HEK293T (cell line): ENCODE measurements around the gene HAUS3.

Experiments used
- CTCF ChIA-PET: fragments of 350-600 bp; formaldehyde crosslinking; extraction: SDS; loops from one replicate; lab custom pipeline; 2021; ENCODE audit warnings: antibody characterized with exemption, inconsistent platforms; lab: Yijun Ruan, JAX
- POLR2A ChIA-PET: fragments of 350-600 bp; formaldehyde crosslinking; extraction: SDS; loops from one replicate; lab custom pipeline; 2020; ENCODE audit warnings: antibody characterized with exemption, inconsistent platforms; lab: Yijun Ruan, JAX
- DNase-seq: peaks from one replicate; pipeline ENCODE4 v3.0.0; 2012; ENCODE audit warnings: mixed read lengths; ENCODE audit errors: extremely low spot score
- ARNT ChIP-seq: fragments of 450-650 bp; IDR thresholded peaks from 2 replicates; pipeline ENCODE4 v1.6.1; 2017; ENCODE audit warnings: mild to moderate bottlenecking
- BHLHE40 ChIP-seq: fragments of 450-650 bp; IDR thresholded peaks from 2 replicates; pipeline ENCODE4 v1.6.1; 2016; ENCODE audit warnings: mild to moderate bottlenecking, moderate library complexity, borderline replicate concordance
- CTBP1 ChIP-seq: fragments of 450-650 bp; IDR thresholded peaks from 2 replicates; pipeline ENCODE4 v1.6.1; 2016; ENCODE audit warnings: borderline replicate concordance
- ELF4 ChIP-seq: fragments of 450-650 bp; IDR thresholded peaks from 2 replicates; pipeline ENCODE4 v1.6.1; 2017; ENCODE audit warnings: antibody characterized with exemption
- FOXA1 ChIP-seq: fragments of 450-650 bp; IDR thresholded peaks from 2 replicates; pipeline ENCODE4 v1.6.1; 2016; ENCODE audit warnings: mild to moderate bottlenecking
- FOXK2 ChIP-seq: fragments of 450-650 bp; IDR thresholded peaks from 2 replicates; pipeline ENCODE4 v1.6.1; 2016; ENCODE audit warnings: mild to moderate bottlenecking
- FOXM1 ChIP-seq: fragments of 450-650 bp; IDR thresholded peaks from 2 replicates; pipeline ENCODE4 v1.6.1; 2017; ENCODE audit warnings: mild to moderate bottlenecking, borderline replicate concordance
- HDGF ChIP-seq: fragments of 450-650 bp; IDR thresholded peaks from 2 replicates; pipeline ENCODE4 v1.6.1; 2017; ENCODE audit warnings: antibody characterized with exemption, borderline replicate concordance
- L3MBTL2 ChIP-seq: fragments of 450-650 bp; conservative IDR thresholded peaks from 2 replicates; pipeline ENCODE4 v1.6.1; 2016; ENCODE audit warnings: mild to moderate bottlenecking
- LEF1 ChIP-seq: fragments of 450-650 bp; IDR thresholded peaks from 2 replicates; pipeline ENCODE4 v1.6.1; 2017; ENCODE audit warnings: mild to moderate bottlenecking, borderline replicate concordance
- NFRKB ChIP-seq: fragments of 450-650 bp; IDR thresholded peaks from 2 replicates; pipeline ENCODE4 v1.6.1; 2016; ENCODE audit warnings: mild to moderate bottlenecking, moderate library complexity
- SP1 ChIP-seq: fragments of 450-650 bp; IDR thresholded peaks from 2 replicates; pipeline ENCODE4 v1.6.1; 2017
- SUZ12 ChIP-seq: fragments of 450-650 bp; IDR thresholded peaks from 2 replicates; pipeline ENCODE4 v1.6.1; 2016; ENCODE audit warnings: mild to moderate bottlenecking
- TARDBP ChIP-seq: fragments of 450-650 bp; IDR thresholded peaks from 2 replicates; pipeline ENCODE4 v1.6.1; 2016
- ZNF384 ChIP-seq: fragments of 450-650 bp; IDR thresholded peaks from 2 replicates; pipeline ENCODE4 v1.6.1; 2016
- TF ChIP-seq, protein P1 (sequence below): fragments of 450-650 bp; IDR thresholded peaks from 2 replicates; pipeline ENCODE4 v1.6.1; 2016

Gene HAUS3, protein sequence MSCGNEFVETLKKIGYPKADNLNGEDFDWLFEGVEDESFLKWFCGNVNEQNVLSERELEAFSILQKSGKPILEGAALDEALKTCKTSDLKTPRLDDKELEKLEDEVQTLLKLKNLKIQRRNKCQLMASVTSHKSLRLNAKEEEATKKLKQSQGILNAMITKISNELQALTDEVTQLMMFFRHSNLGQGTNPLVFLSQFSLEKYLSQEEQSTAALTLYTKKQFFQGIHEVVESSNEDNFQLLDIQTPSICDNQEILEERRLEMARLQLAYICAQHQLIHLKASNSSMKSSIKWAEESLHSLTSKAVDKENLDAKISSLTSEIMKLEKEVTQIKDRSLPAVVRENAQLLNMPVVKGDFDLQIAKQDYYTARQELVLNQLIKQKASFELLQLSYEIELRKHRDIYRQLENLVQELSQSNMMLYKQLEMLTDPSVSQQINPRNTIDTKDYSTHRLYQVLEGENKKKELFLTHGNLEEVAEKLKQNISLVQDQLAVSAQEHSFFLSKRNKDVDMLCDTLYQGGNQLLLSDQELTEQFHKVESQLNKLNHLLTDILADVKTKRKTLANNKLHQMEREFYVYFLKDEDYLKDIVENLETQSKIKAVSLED

DNA sequence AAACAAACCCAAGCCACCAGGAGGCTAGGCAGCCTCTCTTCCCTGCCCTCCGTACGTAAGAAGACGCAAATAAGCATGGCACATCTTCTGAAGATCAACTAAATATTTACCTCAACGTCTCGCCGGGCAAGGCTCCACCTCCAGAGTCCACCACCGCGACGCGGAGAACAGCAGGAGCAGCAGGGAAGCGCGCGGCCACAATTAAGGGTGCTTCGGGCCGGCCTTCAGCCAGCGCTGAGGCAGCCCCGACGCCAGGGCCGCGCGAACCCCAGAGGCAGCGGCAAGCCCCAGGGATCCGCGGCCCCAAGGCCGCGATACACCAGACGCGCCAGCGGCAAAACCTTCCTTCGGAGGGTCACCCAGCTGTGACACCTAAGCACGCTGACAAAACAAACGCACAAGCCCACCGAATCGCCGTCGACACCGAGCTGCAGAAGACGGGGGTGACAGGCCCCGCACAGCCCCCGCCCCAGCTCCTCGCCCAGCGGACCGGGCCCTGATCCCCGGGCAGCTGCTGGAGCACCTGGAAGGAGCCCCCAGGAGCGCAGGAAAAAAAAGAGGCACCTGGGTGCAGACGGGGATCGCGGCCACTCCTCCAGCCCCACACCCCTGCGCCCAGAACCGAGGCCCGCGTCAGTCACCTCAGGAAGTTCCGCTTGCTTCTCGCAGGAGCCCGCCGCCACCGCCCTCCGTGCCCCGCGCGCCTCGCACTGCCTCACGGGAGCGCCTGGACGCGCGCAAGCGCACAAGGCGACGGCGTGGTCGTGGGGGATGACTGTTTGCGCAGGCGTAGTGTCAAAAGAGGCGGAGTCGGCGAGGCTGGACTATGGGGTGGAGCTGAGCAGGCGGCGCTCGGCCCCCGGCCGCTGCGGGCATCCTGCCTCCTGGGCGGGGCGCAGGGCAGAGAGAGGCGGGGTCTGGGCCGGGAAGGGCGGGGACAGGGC lies at the start of gene HAUS3, which contains the start of gene POLN:
Gene HAUS3, minus strand, starts transcription at position 712 of the 944 bp plus-strand sequence. CDS start 1,175 bp downstream, outside the sequence.
Gene POLN, minus strand, starts transcription at position 712 of the 944 bp plus-strand sequence. CDS start 12,890 bp downstream, outside the sequence.
- ChIA-PET CTCF (interaction anchor here (1.1 to 1.2 kb wide), 2 partner anchors 22 to 179 kb away, joined by 3 read pairs; no protein-coding TSS in a partner anchor), POLR2A (interaction anchor here (0.5 to 1.7 kb wide), 14 partner anchors 9 to 722 kb away, joined by 3 to 9 read pairs (median 3); partner anchors contain the start of genes GRK4, MXD4, NOP14 and RNF4)
- TF ChIP-seq L3MBTL2 (peak; percentile 44; the same call in 1 of the 2 replicates), LEF1 (no peak), SP1 (no peak)
- TF ChIP-seq, protein P1, sequence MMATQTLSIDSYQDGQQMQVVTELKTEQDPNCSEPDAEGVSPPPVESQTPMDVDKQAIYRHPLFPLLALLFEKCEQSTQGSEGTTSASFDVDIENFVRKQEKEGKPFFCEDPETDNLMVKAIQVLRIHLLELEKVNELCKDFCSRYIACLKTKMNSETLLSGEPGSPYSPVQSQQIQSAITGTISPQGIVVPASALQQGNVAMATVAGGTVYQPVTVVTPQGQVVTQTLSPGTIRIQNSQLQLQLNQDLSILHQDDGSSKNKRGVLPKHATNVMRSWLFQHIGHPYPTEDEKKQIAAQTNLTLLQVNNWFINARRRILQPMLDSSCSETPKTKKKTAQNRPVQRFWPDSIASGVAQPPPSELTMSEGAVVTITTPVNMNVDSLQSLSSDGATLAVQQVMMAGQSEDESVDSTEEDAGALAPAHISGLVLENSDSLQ, result peak; percentile 78
- DNase-seq, result peak; percentile 100

DNA sequence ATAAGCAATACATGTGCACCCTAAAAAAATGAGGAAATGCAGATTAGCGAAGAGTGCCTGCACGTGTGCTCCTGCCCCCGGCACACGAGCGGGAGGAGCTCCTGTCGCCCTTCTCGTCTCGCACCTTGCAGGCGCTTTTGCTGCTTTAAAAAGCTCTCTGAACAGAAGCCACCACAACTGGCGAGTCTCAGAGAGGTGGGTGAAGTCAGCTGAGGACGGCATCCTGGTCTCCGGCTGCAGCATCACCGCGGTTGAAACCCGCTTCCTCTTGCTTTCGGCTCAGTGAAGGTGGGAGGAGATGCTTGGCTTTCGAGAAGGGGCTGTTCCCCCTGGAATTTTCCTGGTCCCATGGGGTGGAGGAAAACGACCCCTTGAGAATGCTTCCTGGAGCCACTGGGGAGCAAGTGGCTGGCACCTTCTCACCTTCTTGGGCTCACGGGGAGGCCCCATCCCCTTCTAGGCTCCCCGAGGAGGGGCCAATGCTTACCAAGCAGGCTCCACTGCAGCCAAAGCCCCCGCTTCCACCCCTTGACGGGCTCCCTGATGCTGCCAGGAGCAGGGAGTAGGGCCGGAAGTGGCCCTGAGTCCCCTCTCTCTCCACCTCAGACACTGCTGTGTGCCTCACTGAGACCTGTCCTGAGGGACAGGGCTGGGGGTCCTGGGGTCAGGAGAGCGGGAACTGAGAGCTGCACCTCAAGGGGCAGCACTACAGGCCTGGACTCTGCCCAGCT lies 49.2 kb upstream of the HAUS3 start:
- ChIA-PET CTCF (no interaction called here), POLR2A (no interaction called here)
- DNase-seq, result no peak
- no peak for TF ChIP-seq CTBP1
- TF ChIP-seq SP1, result no peak
- TF ChIP-seq FOXK2, result no peak
- TF ChIP-seq ELF4, result no peak

DNA sequence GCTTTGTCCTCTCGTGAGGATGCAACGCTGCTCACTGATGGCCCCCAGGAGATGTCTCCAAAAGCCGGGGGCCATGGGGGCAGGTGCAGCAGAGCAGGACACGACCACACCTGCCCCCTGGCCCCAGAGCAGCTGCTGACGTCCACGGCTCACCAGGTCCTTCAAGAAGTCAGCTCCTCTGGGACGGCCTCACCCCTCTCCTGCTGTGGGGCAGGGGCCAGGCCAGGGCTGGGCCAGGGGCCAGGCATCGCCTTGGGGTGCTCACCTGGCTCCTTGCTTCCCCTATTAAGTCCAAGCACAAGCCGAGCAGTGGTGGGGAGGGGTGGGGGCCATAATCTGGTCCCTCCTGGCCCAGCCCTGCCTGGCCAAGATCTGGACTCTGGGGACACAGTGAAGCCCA lies 48.6 kb upstream of the HAUS3 start:
- DNase-seq, result no peak
- TF ChIP-seq SUZ12, result no peak
- no peak for TF ChIP-seq SP1
- no peak for TF ChIP-seq ARNT
- TF ChIP-seq TARDBP, result no peak
- TF ChIP-seq FOXM1, result no peak
- no peak for TF ChIP-seq NFRKB
- no peak for TF ChIP-seq BHLHE40
- no peak for TF ChIP-seq ZNF384
- TF ChIP-seq CTBP1, result no peak
- no peak for TF ChIP-seq FOXK2
- TF ChIP-seq L3MBTL2, result no peak
- no peak for TF ChIP-seq HDGF
- TF ChIP-seq ELF4, result no peak
- TF ChIP-seq FOXA1, result no peak
- ChIA-PET CTCF (no interaction called here), POLR2A (interaction anchor here (1.0 kb wide), 1 partner anchor 33 kb away, joined by 4 read pairs; no protein-coding TSS in a partner anchor)

DNA sequence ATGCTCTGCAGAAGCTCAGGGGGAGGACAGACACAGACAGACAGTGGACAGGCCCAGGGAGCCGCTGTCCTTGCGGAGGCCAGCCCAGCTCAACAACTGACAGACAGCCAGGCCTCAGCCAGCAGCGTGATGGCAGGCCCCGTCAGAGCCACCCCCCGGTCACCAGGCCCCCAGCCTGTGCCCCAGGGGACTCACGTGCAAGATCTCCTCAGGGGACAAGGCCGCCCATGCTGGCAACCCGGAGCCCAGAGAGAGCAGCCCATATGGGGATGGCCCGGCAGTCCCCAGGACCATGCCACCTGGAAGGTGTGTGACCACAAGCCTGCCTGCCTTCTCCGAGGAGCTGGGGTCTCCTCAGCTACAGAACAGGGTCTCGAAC lies 48.0 kb upstream of the HAUS3 start:
- POLR2A ChIA-PET, result interaction anchor here (1.0 kb wide), 1 partner anchor 33 kb away, joined by 4 read pairs; no protein-coding TSS in a partner anchor
- TF ChIP-seq NFRKB, result no peak
- DNase-seq, result no peak
- CTCF ChIA-PET, result no interaction called here

DNA sequence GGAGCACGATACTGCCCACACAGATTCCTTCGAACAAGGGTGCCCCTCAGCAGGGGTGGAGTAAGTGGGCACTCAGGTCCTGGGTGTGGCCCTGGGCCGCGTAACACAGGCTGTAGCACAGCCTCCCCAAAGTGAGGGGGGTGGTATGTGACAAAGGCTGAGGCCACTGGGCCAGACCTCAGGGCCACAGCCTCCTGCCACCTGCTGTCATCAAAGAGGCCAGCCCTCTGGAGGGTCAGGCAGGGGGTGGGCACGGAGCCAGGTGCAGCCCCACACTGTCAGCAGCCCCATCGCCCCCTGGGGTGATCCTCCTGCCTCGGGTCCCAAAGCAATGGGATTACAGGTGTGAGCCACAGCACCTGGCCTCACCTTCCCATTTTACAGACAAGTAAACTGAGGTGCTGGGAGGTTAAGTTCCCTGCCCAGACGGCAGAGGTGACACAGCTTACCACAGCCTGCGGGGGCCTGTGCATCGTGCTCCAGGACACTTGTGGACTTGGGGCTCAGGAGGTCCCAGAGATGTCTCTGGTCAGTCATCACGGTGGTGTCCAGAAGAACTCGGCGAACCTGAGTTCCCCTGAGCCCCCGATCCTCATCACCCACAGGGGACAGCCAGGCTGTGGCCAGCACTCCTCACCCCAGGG lies 47.5 kb upstream of the HAUS3 start:
- POLR2A ChIA-PET, result interaction anchor here (1.0 kb wide), 1 partner anchor 32 kb away, joined by 4 read pairs; no protein-coding TSS in a partner anchor
- TF ChIP-seq FOXA1, result no peak
- TF ChIP-seq HDGF, result no peak
- TF ChIP-seq, protein P1, result no peak
- TF ChIP-seq L3MBTL2, result no peak
- no peak for TF ChIP-seq LEF1
- TF ChIP-seq CTBP1, result no peak
- no peak for TF ChIP-seq FOXM1
- TF ChIP-seq BHLHE40, result no peak
- TF ChIP-seq ARNT, result no peak
- TF ChIP-seq NFRKB, result no peak
- TF ChIP-seq SP1, result no peak
- no peak for TF ChIP-seq ZNF384
- CTCF ChIA-PET, result no interaction called here
- DNase-seq, result no peak
